ENCODE data around the gene FAM72A.
"Not testable (repeated sequence)": the region's sequence is repeated elsewhere in the genome, so short reads cannot be mapped to it uniquely, and the experiment has no call there.

Gene FAM72A

GRCh38 chr1:206215600-206216392 lies 13.2 kb upstream of the FAM72A start:
- not testable (repeated sequence) for DNase-seq

GRCh38 chr1:206210802-206211201 lies 8.2 kb upstream of the FAM72A start:
- not testable (repeated sequence) for DNase-seq

- not testable (repeated sequence) for DNase-seq
Observed at GRCh38 chr1:206205569-206205968, 2.9 kb upstream of the FAM72A start.

GRCh38 chr1:206204871-206205270 lies 2.2 kb upstream of the FAM72A start:
- DNase-seq: not testable (repeated sequence)

GRCh38 chr1:206204159-206204511 lies 1.5 kb upstream of the FAM72A start:
- DNase-seq: not testable (repeated sequence)

- DNase-seq: not testable (repeated sequence)
Observed at GRCh38 chr1:206203364-206204158, 922 bp upstream of the FAM72A start, which contains the start of gene SRGAP2. SRGAP2 (plus strand) TSS chr1:206203541; CDS start chr1:206205971, 2,430 bp downstream.

GRCh38 chr1:206196748-206197424 lies 5.8 kb downstream of the FAM72A start:
- not testable (repeated sequence) for DNase-seq

GRCh38 chr1:206195182-206195581 lies 7.5 kb downstream of the FAM72A start:
- not testable (repeated sequence) for DNase-seq

GRCh38 chr1:206186826-206187225 lies 15.8 kb downstream of the FAM72A start:
- not testable (repeated sequence) for DNase-seq

GRCh38 chr1:206185778-206186177 lies 16.9 kb downstream of the FAM72A start:
- DNase-seq: not testable (repeated sequence)

GRCh38 chr1:206183788-206184187 lies 18.9 kb downstream of the FAM72A start:
- not testable (repeated sequence) for DNase-seq

GRCh38 chr1:206182368-206183317 lies 20.0 kb downstream of the FAM72A start:
- DNase-seq: not testable (repeated sequence)

GRCh38 chr1:206179666-206180065 lies 23.0 kb downstream of the FAM72A start:
- DNase-seq: not testable (repeated sequence)

- not testable (repeated sequence) for DNase-seq
Observed at GRCh38 chr1:206178061-206178989, 24.3 kb downstream of the FAM72A start.

- not testable (repeated sequence) for DNase-seq
Observed at GRCh38 chr1:206176114-206176502, 26.5 kb downstream of the FAM72A start.

GRCh38 chr1:206175459-206176113 lies 27.1 kb downstream of the FAM72A start:
- not testable (repeated sequence) for DNase-seq

- DNase-seq: not testable (repeated sequence)
Observed at GRCh38 chr1:206174182-206174868, 28.3 kb downstream of the FAM72A start.

GRCh38 chr1:206173110-206173719 lies 29.4 kb downstream of the FAM72A start:
- DNase-seq: not testable (repeated sequence)

GRCh38 chr1:206169794-206170193 lies 32.8 kb downstream of the FAM72A start:
- not testable (repeated sequence) for DNase-seq

Measured in NCI-H748 treated with DMSO at 0.1 percent for 48 hours (cell line).